Thyroid gland (tissue), 4 donors: ENCODE data around the gene DTNB. TPM values are rescaled to one million over a fixed set of nuclear protein-coding genes. Genes with fewer than 3 reads are reported as not detected.

ENCODE experiments used
- DNase-seq, 2 donors: peaks; one replicate each; pipeline ENCODE4 v3.0.0-alpha.2; 2019
- H3K27ac ChIP-seq, 3 donors: fragments of 200-600 bp; sonication (generic); 1 replicate in 2 of 3; 2 replicates in 1 of 3; pipeline ENCODE4 v1.5.1; 2016 to 2019; ENCODE audit warnings: mild to moderate bottlenecking in 1 of 3, moderate library complexity in 1 of 3
- H3K27me3 ChIP-seq: fragments of 200-600 bp; sonication (generic); one replicate; pipeline ENCODE4 v1.5.1; 2019
- H3K36me3 ChIP-seq, 2 donors: fragments of 200-600 bp; sonication (generic); one replicate each; pipeline ENCODE4 v1.5.1; 2016 to 2019
- H3K4me1 ChIP-seq, 2 donors: fragments of 200-600 bp; sonication (generic); one replicate each; pipeline ENCODE4 v1.5.1; 2017 to 2019
- H3K4me3 ChIP-seq, 3 donors: fragments of 200-600 bp; sonication (generic); replicated peaks in 1 of 3; 1 replicate in 2 of 3; 2 replicates in 1 of 3; pipeline ENCODE4 v1.5.1; 2016; ENCODE audit warnings: mild to moderate bottlenecking in 1 of 3
- H3K9me3 ChIP-seq: fragments of 200-600 bp; sonication (generic); one replicate; pipeline ENCODE4 v1.5.1; 2017
- POLR2A ChIP-seq, 2 donors: fragments of 450-650 bp; IDR thresholded peaks; one replicate each; pipeline ENCODE4 v1.6.1; 2017; ENCODE audit warnings: antibody characterized with exemption in 2 of 2, mild to moderate bottlenecking in 2 of 2, moderate library complexity in 1 of 2
- WGBS, 2 donors: methylation state at CpG; one replicate each; pipeline ENCODE4 v1.1.5; 2017; 5-methylcytosine and 5-hydroxymethylcytosine counted together
- intact Hi-C: fragments of 100-400 bp; cut with DNase I; formaldehyde crosslinking; loops from one replicate; pipeline ENCODE4 v1.15.1; 2023
- total RNA-seq, 4 donors: library from RNA; depleted of rRNA; stranded (reverse); fragments of >200 nt; gene quantifications; one replicate each; pipeline ENCODE4 v1.2.3, GENCODE V29; 2016
- TF ChIP-seq, protein P1 (sequence below), 6 experiments: fragments of 200-600 bp in 3 of 6; fragments of 450-650 bp in 3 of 6; sonication (generic) in 3 of 6; IDR thresholded peaks; one replicate each; pipeline ENCODE4 v1.5.1; 2016 to 2019; ENCODE audit warnings: antibody characterized with exemption in 6 of 6, mild to moderate bottlenecking in 2 of 6, inconsistent platforms in 1 of 6, moderate library complexity in 1 of 6

DTNB gene
- total RNA-seq, 4 donors from 2014 or later, result 38.9 to 75.2 (median 55.5) TPM

DNA sequence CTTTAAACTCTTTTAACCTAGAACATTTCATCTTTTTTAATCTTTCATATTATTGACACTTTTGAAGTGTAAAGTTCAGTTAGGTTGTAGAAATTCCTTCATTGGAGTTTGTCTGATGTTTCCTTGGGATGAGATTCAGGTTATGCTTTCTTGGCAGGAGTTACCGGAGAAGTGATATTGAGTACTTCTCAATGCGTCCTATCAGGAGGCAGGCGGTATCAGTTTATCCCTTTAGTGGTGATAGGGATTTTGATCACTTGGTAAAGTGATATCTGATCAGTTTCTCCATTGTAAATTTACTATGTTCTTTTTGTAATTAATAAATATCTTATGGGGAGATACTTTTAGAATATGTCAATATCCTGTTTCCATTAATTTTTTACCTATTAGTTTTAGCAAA, 78.4 kb downstream of the DTNB start:
- no peak for TF ChIP-seq POLR2A (IDR thresholded peaks at IDR 0.05)
- TF ChIP-seq, protein P1, sequence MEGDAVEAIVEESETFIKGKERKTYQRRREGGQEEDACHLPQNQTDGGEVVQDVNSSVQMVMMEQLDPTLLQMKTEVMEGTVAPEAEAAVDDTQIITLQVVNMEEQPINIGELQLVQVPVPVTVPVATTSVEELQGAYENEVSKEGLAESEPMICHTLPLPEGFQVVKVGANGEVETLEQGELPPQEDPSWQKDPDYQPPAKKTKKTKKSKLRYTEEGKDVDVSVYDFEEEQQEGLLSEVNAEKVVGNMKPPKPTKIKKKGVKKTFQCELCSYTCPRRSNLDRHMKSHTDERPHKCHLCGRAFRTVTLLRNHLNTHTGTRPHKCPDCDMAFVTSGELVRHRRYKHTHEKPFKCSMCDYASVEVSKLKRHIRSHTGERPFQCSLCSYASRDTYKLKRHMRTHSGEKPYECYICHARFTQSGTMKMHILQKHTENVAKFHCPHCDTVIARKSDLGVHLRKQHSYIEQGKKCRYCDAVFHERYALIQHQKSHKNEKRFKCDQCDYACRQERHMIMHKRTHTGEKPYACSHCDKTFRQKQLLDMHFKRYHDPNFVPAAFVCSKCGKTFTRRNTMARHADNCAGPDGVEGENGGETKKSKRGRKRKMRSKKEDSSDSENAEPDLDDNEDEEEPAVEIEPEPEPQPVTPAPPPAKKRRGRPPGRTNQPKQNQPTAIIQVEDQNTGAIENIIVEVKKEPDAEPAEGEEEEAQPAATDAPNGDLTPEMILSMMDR (IDR thresholded peaks at IDR 0.05), result no peak
- 95 to 99% methylated on average over 3 of the region's 3 CpGs for WGBS, 2 donors
- Histone ChIP-seq H3K9me3 (no peaks in the 10 kb centered on the region), H3K27ac (no peak overlapping the region), H3K36me3 (no peaks in the 10 kb centered on the region), H3K4me1 (no peaks in the 10 kb centered on the region), H3K4me3 (no peak overlapping the region), H3K27me3 (no peaks in the 10 kb centered on the region)
- no peak for DNase-seq
- intact Hi-C loops, result no loop called here

DNA sequence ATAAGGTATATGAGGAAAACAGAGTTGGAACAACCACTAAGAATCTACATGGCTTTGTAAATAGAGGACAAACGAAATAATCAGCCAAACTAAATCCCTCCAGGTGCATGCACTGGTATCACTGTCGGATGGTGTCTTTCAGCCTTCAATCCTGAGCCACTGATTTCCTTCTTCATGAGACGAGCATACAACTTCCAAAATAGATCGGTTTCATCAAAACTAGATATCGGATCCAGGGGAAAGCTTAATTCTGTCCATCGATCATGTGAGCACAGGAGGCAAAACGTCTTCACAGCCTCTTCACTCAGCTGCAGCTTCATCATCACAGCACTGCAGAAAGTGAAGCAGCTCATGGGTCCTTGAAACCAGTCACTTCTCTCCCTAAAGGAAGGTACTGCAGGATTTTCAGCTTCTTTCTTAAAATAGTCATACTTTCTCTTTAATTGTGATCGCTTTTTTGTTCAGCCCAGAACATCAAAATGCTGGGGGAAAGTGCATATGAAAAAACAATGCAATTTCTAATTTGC, 80.5 kb downstream of the DTNB start:
- DNase-seq, result no peak
- no peaks in the 10 kb centered on the region for H3K27me3 ChIP-seq
- TF ChIP-seq POLR2A (IDR thresholded peaks at IDR 0.05), result no peak
- TF ChIP-seq, protein P1 (IDR thresholded peaks at IDR 0.05), result no peak
- H3K4me1 ChIP-seq, result peaks cover 8% of the 10 kb centered on the region in 2 donors
- H3K27ac ChIP-seq, result no peak overlapping the region
- H3K4me3 ChIP-seq, result no peak overlapping the region
- no peaks in the 10 kb centered on the region for H3K36me3 ChIP-seq
- WGBS, 2 donors, result 83 to 87% methylated on average over 8 of the region's 8 CpGs
- no peaks in the 10 kb centered on the region for H3K9me3 ChIP-seq
- intact Hi-C loops, result no loop called here

DNA sequence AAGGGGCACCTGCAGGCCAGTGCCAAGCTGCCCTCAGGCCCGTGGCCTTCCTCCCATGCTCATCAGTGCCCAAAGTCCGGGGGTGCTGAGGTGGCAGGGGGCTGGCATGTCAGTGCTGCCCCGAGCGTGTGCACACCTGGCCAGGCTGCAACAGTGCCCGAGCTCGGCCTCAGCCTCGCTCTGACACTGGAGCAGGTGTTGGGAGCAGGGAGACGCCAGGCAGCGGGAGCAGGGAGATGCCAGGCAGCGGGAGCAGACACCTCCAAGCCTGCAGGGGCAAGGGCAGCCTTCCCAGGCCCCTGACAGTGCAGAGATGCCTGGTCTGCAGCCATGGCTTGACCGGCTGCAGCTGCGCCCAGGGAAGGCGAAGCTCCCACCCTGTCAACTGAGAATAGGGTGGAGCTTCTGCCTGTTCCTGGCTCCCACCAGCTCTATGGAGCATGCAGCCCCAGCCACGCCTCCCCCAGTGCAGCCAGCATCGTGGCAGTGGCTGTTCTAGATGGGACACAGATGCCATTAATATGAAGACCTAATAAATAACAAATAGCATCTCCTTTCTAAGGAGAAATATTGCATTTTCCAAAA, 82.4 kb downstream of the DTNB start:
- Histone ChIP-seq H3K9me3 (no peaks in the 10 kb centered on the region), H3K36me3 (no peaks in the 10 kb centered on the region), H3K27ac (no peak overlapping the region), H3K27me3 (no peaks in the 10 kb centered on the region), H3K4me1 (peaks cover 24 to 26% of the 10 kb centered on the region in 2 donors), H3K4me3 (no peak overlapping the region)
- intact Hi-C loops, result no loop called here
- WGBS, 2 donors, result 75 to 94% methylated on average over 4 to 7 of the region's 15 CpGs
- TF ChIP-seq, protein P1 (IDR thresholded peaks at IDR 0.05), result no peak
- no peak for TF ChIP-seq POLR2A (IDR thresholded peaks at IDR 0.05)
- no peak for DNase-seq

GRCh38 chr2:25589676-25590205, 83.6 kb downstream of the DTNB start:
- no peaks in the 10 kb centered on the region for H3K27me3 ChIP-seq
- H3K9me3 ChIP-seq, result no peaks in the 10 kb centered on the region
- peaks cover 25 to 27% of the 10 kb centered on the region in 2 donors for H3K4me1 ChIP-seq
- 94 to 97% methylated on average over 13 of the region's 13 CpGs for WGBS, 2 donors
- intact Hi-C loops, result no loop called here
- DNase-seq, result no peak
- no peak overlapping the region for H3K4me3 ChIP-seq
- no peak overlapping the region for H3K27ac ChIP-seq
- no peaks in the 10 kb centered on the region for H3K36me3 ChIP-seq
- TF ChIP-seq, protein P1 (IDR thresholded peaks at IDR 0.05), result no peak
- no peak for TF ChIP-seq POLR2A (IDR thresholded peaks at IDR 0.05)

GRCh38 chr2:25588576-25588975, 84.8 kb downstream of the DTNB start:
- Histone ChIP-seq H3K36me3 (no peaks in the 10 kb centered on the region), H3K27me3 (no peaks in the 10 kb centered on the region), H3K4me3 (no peak overlapping the region), H3K27ac (peak overlapping the region in 1 of 3 donors; percentile 41), H3K9me3 (no peaks in the 10 kb centered on the region), H3K4me1 (peaks cover 25 to 27% of the 10 kb centered on the region in 2 donors)
- no peak for DNase-seq
- intact Hi-C loops, result no loop called here
- TF ChIP-seq, protein P1 (IDR thresholded peaks at IDR 0.05), result no peak
- no peak for TF ChIP-seq POLR2A (IDR thresholded peaks at IDR 0.05)
- 99 to 100% methylated on average over 4 of the region's 4 CpGs for WGBS, 2 donors
